Cerebellar cortex (tissue), 1 donor: ENCODE measurements around the gene GNAQ.
A peak's percentile ranks its signal among the peaks of the same experiment; 100 is the strongest.

Source experiments
- DNase-seq: peaks from one replicate; pipeline ENCODE4 v3.0.0-alpha.2; 2015; ENCODE audit warnings: low spot score

GNAQ gene

DNA sequence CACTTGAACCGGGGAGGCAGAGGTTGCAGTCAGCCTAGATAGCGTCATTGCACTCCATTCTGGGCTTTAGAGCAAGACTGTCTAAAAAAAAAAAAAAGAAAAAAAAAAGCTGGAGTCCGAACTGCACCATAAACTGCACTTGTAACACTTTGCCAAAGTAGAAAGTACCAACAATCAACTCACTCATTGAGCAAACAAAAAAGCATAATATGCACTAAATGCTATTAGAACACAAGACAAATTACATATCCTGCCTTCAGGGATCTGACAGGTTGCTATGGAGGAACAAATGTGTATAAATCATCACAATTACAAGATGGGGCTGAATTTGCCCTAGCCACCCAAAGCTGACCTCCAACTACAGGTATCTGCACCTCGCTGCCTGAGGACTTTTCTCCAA lies 27.9 kb downstream of the GNAQ start:
- DNase-seq = no peak

DNA sequence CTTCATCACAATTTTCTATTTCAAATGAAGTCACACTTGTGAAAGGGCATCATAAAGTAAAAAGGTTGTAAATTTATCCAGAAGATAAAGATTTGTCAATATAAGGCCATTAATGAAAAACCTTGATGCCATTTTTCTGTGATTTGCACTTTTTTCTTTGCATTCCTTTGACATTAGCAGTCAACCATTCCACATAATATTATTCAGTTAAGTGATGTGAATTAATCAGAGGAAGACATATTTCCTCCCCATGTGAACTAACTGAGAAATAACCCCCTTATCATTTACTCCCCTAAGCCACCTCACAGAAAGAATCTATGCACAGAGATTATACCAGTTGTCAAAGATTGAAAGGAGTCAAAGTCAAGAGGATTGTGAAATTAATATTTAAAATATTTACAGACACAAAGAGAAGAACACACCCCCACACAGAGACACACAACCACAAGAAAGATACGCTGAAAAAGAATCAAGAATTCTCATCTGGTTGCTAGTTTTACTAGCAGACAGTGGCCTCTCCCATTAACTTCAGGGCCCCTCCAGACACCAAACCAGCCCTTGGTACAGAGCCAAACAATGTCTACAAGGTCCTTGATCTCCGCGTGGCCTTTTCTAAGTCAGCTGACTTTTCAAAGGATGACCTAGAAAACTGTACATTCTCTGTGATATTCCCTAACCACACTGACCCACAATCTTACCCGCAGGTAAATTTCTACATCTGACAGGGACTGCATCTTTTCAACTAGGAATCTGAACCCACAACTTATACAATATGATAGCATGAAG lies 29.5 kb downstream of the GNAQ start:
- no peak for DNase-seq

DNA sequence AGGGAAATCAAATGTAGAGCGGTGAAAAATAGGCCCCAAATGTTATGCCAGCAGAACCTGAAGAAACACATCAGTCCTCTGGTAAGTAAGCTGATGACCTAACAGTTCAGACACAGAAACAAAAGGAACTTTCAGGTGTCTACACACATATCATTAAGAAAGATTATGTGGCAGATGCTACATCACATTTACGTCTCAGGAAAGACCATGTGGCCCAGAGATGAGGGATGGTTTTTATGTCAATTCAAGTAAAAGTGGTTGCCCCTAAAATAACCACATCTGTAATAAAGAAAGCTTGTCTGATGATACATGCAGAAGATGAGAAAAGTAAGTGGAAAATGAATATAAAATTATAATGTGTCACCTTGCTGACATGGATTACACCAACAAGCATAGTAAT lies 31.4 kb downstream of the GNAQ start:
- DNase-seq = no peak

DNA sequence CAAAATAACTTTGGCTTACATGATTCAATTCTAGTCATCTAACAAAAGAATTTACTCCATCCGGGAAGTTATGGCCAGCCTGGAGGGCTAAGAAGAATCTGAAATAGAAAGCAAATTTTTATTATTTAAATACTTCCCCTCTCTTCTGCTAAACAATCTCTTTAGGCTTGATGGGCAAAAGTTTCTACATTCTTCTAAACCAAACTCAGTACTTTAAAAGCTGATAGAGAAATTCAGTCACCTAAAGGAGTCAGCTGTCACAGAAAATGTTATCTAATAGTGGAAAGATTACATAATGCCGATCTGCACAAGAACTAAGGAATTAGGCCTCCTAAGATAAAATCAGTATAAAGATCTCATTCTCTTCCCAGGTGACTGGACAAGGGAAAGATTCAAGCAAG lies 32.4 kb downstream of the GNAQ start:
- DNase-seq = no peak

DNA sequence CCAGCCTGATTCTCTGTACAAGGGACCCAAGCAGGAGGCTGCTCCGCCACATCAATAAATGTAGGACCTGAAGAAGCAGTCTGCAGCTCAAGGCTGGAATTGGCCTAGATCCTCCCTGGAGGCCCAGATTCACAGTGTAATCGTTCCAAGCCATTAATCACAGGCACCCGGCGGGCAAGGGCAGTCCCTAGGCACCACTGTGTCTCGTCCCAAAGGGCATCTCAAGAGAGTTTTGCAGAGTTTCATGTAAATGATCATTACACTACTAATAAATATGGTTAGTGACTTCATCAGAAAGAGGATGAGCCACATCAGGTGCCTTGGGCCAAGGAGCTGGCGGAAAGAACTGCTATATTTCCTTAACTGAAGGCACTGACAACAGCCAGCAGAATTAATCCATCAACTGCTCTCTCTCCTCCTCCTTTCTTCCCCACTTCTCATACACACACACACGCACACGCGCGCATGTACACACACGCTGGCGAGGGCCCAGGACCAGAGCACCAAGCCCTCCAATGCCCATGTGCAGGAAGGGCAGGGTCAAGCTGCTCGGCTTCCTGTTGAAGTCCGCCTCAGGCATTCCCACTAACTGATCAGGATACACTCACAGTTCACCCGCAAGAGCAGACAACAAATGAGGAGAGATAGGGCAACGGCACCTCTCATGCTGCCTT lies 33.9 kb downstream of the GNAQ start:
- no peak for DNase-seq

DNA sequence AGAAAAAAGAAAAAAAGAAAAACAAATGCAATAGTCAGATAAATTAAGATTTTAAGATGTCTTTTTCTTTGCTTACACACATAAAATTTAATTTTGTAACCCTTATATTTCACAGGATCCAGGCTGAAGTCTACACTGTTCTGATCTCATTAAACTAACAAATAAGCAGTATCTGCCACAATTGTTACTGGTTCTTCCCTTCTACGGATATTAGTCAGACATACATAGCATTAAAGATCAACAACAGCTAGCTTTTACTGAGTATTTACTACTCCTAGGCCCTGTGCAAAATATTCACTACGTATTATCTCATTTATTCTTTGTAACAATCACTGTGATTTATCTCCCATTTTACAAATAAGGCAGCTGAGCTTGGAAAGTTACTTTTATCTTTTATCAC lies 34.9 kb downstream of the GNAQ start:
- DNase-seq = no peak

DNA sequence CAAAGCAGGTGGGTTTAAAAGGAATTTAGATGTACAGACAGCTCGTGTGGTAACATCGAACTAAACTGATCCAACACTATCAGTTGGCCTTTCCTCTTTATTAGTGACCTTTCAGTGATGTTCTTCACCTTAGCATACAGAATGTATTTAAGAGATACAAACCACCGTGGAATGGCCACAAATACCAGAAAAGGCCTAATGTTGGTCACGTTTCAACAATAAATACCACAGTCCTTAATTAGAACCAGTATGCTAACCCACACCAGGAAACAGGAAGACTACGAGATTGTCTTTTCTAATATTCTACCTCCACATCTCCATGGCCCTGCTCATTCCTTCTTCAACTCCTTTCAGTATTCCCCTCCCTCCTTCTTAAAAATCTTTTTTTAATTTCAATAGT lies 40.4 kb downstream of the GNAQ start:
- no peak for DNase-seq

DNA sequence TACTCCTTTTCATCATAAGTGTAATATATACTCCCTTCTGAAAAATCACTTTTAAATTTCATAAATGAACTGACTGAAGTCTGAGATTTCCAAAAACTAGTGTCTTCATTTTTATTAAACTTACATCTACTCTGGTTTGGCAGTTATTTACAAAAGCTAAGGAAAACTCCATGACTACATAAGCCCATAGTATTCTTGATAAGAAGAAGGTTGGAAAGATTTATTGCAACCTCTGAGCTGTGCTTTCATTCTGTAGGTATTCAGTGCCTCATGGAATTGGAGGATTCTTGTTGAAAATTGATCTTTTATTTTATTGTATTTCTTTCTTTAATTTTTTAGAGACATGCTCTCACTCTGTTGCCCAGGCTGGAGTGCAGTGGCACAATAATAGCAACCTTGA lies 41.7 kb downstream of the GNAQ start:
- no peak for DNase-seq

DNA sequence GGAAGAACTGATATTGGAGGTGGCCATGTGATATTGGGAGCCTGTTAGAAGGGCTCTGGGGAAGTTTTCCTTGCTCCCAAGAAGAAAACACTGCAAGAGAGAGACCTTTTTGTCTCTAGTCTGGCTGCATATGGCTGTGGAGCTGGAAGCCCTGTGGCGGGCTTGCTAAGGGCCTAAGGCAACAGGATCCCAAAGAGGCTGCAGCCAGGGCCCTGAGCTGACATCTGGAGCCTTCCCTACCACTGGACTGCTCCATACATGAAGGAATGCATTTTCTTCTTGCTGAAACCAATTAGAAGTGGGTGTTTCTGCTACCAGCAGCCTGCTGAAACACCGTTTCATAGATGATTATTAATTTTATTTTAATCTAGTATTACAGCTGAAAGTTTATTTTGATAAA lies 42.2 kb downstream of the GNAQ start:
- no peak for DNase-seq

DNA sequence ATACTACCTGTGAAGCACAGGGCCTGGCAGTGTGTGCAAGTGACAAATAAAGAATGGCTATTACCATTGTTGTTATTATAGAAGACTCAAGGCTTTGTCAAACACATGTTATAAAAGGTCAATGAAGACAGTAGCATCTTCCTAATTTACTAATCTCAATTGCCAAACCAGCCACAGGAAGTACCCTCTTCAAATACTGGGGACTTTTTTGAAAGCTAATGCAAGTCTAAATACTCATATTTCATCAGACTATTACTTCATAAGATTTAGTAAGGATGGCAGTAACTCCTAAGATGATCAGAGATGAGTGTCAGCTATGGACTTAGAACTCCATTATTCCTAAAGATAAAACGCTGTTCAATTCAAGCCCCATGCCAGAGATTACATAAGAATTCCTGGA lies 43.0 kb downstream of the GNAQ start:
- DNase-seq = no peak

DNA sequence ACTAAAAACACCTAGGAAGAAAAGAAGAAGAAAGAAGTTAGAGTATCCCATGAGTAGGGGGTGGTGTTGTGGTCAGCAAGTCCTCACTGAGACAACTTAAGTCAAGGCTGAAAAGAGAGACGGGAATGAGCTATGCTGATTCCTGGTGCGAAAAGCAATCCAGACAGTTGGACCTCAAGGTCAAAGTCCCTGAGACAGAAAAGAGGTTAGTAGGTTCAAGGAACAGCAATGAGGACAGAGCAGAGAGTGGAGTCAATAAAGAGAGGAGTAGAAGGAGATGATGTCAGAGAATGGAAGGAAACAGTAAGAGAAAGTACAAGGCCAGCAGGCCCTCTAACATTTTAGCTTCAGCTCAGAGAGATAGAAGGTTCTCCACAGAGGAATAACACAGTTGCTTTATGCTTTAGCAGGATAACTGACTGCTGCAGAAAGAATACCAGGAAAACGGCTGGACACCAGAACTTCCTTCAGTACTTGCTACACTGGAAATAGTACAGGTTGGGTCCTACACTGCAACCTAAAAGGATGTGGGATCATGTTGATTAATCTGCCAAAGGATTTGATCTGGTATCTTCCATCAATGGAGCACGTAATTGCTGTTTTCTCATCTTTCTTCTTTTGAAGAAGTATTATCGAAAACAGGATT lies 43.6 kb downstream of the GNAQ start:
- DNase-seq = no peak

DNA sequence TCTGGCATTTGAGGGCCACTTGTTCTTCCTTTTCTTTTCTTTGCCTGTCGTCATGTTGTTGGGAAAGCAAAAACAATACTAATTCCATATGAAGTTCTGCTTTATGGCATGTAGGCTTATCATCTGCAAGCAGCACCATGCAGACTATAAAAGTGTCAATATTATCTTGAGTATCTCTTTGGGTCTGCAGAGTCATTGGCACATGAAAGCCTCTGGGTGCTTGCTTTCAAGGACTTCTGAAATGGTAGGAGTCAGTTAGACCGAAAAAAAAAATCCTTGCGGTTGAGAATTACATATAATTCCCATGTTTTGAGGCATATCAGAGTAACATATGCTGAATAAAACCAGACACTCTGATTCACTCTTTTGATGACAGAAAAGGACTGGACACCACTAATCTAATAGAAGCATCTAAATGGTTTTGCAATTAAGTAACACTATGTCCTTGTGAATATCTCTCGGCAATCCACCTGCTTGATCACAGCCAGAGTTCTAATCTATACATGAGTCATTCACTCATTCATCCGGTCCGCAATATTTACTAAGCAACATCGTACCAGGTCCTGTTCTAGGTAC lies 44.4 kb downstream of the GNAQ start:
- no peak for DNase-seq

DNA sequence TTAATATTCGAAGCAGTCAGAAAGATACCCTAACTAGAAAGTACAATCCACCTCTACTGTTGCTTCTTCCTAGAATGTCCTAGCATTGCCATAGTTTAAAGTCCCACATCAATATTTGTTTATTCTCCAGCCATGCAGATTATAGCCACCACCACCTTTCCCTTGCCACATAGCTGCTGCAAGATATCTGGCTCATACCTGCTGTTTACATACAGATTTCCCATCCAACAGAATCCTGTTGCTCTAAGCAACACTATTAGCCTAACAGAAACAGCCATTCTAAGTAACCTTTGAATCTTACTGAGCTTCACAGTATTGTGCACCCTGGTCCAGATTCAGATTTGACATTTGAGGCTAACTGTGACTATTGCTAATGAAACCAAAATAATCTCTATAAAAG lies 45.6 kb downstream of the GNAQ start:
- no peak for DNase-seq

DNA sequence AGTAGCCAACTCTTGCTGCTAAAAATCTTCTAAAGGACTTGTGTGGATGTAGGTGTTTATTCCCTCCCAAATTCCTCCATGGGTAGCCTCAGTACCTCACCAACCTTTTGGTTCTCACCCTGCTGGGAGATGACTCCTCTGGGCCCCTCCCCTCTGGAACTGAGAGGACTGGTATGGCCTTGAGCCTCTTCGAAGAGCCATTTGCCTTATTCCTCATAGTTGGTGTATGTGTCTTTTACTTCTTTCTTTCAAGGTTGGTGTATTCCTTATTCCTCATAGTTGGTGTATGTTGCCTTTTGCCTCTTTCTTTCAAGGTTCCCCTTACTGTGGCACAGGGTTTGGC lies 48.3 kb downstream of the GNAQ start:
- DNase-seq = no peak

DNA sequence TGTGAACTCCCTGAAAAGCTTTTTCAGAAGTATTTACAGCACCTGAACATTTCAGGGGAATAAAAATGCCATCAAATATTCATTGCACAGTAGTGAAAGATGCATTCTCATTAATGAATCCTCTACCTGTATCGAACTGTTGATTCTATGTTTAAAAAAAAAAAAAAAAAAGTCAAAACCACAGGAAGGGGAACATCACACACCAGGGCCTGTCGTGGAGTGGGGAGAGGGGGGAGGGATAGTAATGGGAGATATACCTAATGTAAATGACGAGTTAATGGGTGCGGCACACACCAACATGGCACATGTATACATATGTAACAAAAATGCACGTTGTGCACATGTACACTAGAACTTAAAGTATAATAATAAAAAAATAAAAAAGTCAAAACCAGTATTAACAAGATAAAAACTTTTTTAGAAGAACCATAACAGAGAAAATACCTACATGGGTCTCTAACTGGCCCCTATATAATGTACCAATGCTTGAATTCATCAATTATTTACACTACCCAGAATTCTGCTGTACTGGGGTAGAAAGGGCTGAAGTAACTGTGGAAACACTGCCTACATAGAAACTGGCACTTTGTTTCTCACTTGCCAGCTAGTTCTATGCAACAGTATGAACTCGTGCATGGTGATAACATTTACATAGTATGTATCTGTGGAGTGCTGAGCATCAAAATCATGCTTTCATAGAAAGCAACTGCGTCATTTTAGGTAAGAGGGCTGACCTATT lies 48.9 kb downstream of the GNAQ start:
- no peak for DNase-seq

DNA sequence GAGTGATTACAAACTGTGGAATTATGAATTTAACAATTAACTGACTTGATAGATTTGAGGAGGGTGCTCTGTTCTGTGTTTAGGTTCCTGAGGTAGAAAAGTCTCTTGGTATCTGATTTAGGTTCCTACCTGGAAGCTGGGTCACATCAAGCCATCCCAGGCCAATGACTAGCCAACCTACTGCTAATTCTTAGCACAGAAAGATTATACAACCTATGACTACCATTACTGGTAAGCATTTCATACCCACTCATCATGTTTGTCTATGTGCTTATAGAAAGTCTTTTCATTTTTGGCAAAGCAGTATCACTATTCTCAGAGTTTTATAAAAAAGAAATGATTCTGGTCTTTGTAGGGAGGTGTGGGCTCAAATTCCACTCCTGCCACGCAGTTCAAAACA lies 49.7 kb downstream of the GNAQ start:
- DNase-seq = no peak

DNA sequence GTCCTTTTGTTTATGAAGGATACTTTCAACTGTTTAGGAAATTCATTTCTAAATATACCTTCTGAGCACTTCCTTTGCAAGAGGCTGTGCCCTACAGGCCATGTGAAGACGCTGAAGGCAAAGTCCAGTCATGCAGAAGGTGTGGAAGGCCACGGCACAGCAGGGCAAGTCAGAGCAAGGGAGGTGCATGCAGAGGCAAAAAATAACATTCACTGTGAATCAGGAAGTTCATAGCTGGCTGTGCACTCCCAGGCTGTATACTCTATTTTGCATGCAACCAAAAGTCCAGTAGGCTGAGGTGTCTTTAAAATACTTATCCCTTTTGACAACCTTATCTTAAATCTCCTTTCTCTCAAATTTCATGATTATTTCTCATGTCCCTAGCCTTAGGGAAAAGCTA lies 50.3 kb downstream of the GNAQ start:
- DNase-seq = peak; percentile 28

DNA sequence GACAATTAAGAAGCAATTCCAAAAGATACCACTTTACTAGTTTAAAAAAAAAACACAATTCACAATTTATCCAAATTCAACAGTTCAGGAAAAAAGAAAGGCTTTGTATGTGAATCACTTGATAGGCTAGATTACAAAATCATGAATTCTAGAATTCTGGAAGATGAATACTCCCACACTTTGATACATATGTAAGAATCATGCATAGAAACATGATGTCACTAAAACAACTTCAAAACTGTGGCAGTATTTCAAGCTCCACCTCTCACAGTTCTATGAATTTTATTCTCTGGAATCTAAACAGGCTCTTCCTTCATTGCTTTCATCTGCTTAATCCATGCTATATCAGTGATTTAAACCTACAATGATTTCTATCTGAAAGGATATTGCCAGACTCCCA lies 51.0 kb downstream of the GNAQ start:
- no peak for DNase-seq

DNA sequence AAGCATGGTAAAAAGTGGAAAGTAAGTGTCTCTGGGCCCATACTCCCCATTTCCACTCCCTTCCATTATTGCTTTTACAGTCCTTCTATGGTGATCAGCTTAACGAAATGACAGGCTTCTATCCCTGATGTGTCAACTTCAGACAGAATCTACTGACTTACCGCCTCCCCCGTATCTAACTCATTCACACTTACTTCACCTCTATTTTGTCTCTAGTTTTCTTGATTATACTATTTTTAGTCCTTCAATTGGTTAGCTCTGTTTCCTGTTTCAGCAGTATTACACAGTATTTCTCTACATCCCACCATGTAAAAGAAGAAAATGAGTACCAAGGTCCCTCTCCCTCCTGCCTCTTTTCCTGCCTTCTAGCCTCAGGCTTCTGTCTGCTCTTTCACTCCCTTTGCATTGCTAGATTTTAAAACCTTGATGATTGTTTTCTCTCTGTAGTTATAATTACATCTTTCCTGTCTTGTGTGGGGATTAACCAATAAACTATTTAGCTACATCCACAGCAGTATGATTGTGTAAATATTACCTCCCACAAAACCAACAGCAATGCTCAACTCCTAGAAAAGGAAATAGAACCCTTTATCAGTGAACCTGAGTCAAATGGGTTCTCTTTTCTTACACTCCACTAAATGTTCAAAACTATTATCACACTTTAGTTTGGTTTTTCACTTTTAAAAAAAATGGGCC lies 53.4 kb downstream of the GNAQ start:
- DNase-seq = no peak

DNA sequence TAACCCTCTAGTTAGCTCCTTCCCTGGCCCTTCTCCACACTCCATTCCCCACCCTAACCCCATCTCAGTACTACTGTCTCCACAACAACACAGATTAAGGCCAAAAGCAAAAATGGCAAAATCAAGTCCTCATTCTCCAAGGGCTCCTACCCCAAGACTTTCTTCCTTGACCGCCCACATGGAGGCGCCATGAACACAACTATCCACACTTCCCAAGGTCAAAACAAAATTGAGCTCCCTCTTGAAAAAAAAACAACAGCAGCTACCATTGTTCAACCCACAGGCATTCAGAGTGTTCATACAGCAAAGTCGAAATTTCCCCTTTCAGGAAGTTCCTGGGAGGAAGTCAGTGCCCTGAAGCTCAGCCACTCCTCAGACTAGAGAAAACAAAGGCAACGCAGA lies 54.4 kb downstream of the GNAQ start:
- DNase-seq = peak; percentile 71

DNA sequence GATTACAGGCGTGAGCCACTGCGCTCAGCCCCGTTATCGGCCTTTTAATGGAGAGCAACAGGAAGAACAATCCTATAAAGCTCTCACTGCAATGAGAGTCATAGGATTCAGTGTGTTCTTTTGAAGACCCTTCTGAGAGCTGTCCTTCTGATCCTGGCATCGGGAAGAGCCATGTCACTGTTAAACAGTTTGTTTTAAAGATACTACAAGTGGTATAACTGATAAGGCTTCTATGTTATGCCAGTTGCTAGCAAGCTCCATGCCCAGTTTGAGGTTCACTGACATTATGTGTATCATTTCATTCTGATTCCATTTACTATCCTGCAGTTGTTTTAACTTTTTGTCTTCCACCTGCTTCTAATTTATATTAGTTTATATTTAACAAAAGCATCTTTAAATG lies 55.8 kb downstream of the GNAQ start:
- no peak for DNase-seq

DNA sequence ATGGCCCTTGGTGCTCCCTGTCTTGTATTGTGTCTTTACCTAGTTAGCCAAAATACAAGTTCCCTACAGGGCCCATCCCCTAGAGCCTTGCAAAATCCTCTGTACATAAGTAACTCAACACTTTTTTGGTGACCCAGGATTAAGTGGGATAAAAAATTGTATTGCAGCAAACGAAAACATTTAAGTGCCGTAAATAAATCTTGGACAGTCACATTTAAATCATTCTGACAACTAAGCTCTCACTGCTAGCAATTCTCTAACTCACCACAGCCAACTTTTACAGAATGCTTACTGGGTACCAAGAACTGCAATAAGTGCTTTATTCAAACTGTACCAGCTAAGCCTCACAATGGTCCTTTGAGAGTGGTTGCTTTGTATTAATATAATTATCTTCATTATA lies 56.6 kb downstream of the GNAQ start:
- no peak for DNase-seq
